HL-60/S4 treated with phorbol 12-myristate 13-acetate at 8.2 ng/mL for 4 days and 3 days (cell line): ENCODE measurements around the gene GMPPA.

ENCODE experiments used
- in situ Hi-C: fragments of 300-500 bp; cut with MboI; formaldehyde crosslinking; loops from 2 replicates; pipeline ENCODE4 v1.15.0; 2022; ENCODE audit warnings: low sequenced_read_pairs

The GMPPA gene

GRCh38 chr2:219517954-219518778 lies 19.5 kb downstream of the GMPPA start:
- in situ Hi-C loops = no loop called here

- in situ Hi-C loops = no loop called here
Observed at GRCh38 chr2:219519526-219519916, 20.8 kb downstream of the GMPPA start.

GRCh38 chr2:219520079-219520478 lies 21.4 kb downstream of the GMPPA start:
- in situ Hi-C loops = loop anchor here (10.0 kb wide), 1 partner anchor 115 kb away; no protein-coding TSS in a partner anchor

- in situ Hi-C loops = loop anchor here (10.0 kb wide), 1 partner anchor 116 kb away; no protein-coding TSS in a partner anchor
Observed at GRCh38 chr2:219521066-219521880, 22.6 kb downstream of the GMPPA start.

GRCh38 chr2:219522111-219523030 lies 23.7 kb downstream of the GMPPA start:
- in situ Hi-C loops = loop anchor here (10.0 kb wide), 1 partner anchor 118 kb away; no protein-coding TSS in a partner anchor

- in situ Hi-C loops = loop anchor here (10.0 kb wide), 1 partner anchor 118 kb away; no protein-coding TSS in a partner anchor
Observed at GRCh38 chr2:219523031-219523671, 24.5 kb downstream of the GMPPA start.

GRCh38 chr2:219524817-219525216 lies 26.1 kb downstream of the GMPPA start:
- in situ Hi-C loops = loop anchor here (10.0 kb wide), 1 partner anchor 120 kb away; no protein-coding TSS in a partner anchor

GRCh38 chr2:219525533-219526232 lies 27.0 kb downstream of the GMPPA start:
- in situ Hi-C loops = loop anchor here (10.0 kb wide), 1 partner anchor 121 kb away; no protein-coding TSS in a partner anchor

GRCh38 chr2:219526320-219527075 lies 27.8 kb downstream of the GMPPA start:
- in situ Hi-C loops = loop anchor here (10.0 kb wide), 1 partner anchor 122 kb away; no protein-coding TSS in a partner anchor

- in situ Hi-C loops = loop anchor here (10.0 kb wide), 1 partner anchor 122 kb away; no protein-coding TSS in a partner anchor
Observed at GRCh38 chr2:219527076-219527394, 28.3 kb downstream of the GMPPA start.

- in situ Hi-C loops = loop anchor here (10.0 kb wide), 1 partner anchor 123 kb away; no protein-coding TSS in a partner anchor
Observed at GRCh38 chr2:219527472-219527871, 28.8 kb downstream of the GMPPA start.

GRCh38 chr2:219530048-219530963 lies 31.6 kb downstream of the GMPPA start:
- in situ Hi-C loops = no loop called here

GRCh38 chr2:219531639-219532377 lies 33.1 kb downstream of the GMPPA start:
- in situ Hi-C loops = no loop called here

GRCh38 chr2:219532378-219532649 lies 33.6 kb downstream of the GMPPA start:
- in situ Hi-C loops = no loop called here

GRCh38 chr2:219533930-219534661 lies 35.4 kb downstream of the GMPPA start:
- in situ Hi-C loops = no loop called here

GRCh38 chr2:219536425-219536824 lies 37.7 kb downstream of the GMPPA start:
- in situ Hi-C loops = no loop called here
